Right lobe of liver (tissue), 6 donors: ENCODE measurements around the gene HIBCH. TPM values are rescaled to one million over a fixed set of nuclear protein-coding genes. Genes with fewer than 3 reads are reported as not detected.
A peak's percentile ranks its signal among the peaks of the same experiment; 100 is the strongest.

ENCODE experiments used
- ATAC-seq, 4 donors: fragments of 200-7000 bp; cut with Tn5 transposase; one replicate each; pipeline ENCODE4 v1.9.1; 2020; ENCODE audit warnings: mild to moderate bottlenecking in 4 of 4, moderate library complexity in 4 of 4
- DNase-seq, 3 donors: peaks; one replicate each; pipeline ENCODE4 v3.0.0-alpha.2; 2020
- H3K27ac ChIP-seq, 3 donors: fragments of 200-600 bp; one replicate each; pipeline ENCODE4 v1.8.0; 2022
- H3K27me3 ChIP-seq, 2 donors: fragments of 200-600 bp; one replicate each; pipeline ENCODE4 v1.8.0; 2022
- H3K36me3 ChIP-seq, 4 donors: fragments of 200-600 bp; sonication (generic) in 1 of 4; one replicate each; pipeline versions ENCODE4 v1.5.1 to v1.8.0; 2017 to 2022; ENCODE audit warnings: control low read depth in 1 of 4
- H3K4me1 ChIP-seq, 4 donors: fragments of 200-600 bp; sonication (generic) in 1 of 4; one replicate each; pipeline versions ENCODE4 v1.5.1 to v1.8.0; 2017 to 2022; ENCODE audit warnings: control low read depth in 1 of 4
- H3K4me3 ChIP-seq, 3 donors: fragments of 200-600 bp; one replicate each; pipeline ENCODE4 v1.8.0; 2022
- H3K9me3 ChIP-seq, 4 donors: fragments of 200-600 bp; sonication (generic) in 1 of 4; one replicate each; pipeline versions ENCODE4 v1.5.1 to v1.8.0; 2017 to 2022; ENCODE audit warnings: control low read depth in 1 of 4
- CTCF ChIP-seq, 4 donors: fragments of 200-600 bp in 3 of 4; fragments of 450-650 bp in 1 of 4; IDR thresholded peaks; one replicate each; pipeline versions ENCODE4 v1.5.1 to v1.8.0; 2016 to 2022; ENCODE audit warnings: antibody characterized with exemption in 4 of 4, mild to moderate bottlenecking in 2 of 4
- POLR2A ChIP-seq: fragments of 450-650 bp; IDR thresholded peaks from one replicate; pipeline ENCODE4 v1.6.1; 2017; ENCODE audit warnings: antibody characterized with exemption, mild to moderate bottlenecking
- WGBS: methylation state at CpG from one replicate; pipeline ENCODE4 v1.1.6; 2018; ENCODE audit warnings: low coverage, low lambda C conversion rate; ENCODE audit not compliant: insufficient coverage; ENCODE audit errors: missing lambda C conversion rate; 5-methylcytosine and 5-hydroxymethylcytosine counted together
- intact Hi-C, 2 donors: fragments of 100-400 bp; cut with DNase I; formaldehyde crosslinking; loops; one replicate each; pipeline versions ENCODE4 v1.11.2 to v1.14.1; 2022
- total RNA-seq, 6 experiments: library from RNA; depleted of rRNA in 2 of 6; stranded (reverse); fragments of >200 nt in 2 of 6; fragmentation: NEBNext Ultra II Directional in 3 of 6; extraction: Animal tissue kit (Norgen Biotek cat#: 25700) in 3 of 6; gene quantifications; one replicate each; pipeline versions ENCODE4 v1.1.0 to v1.2.4, GENCODE V29; 2016 to 2023
- donor health status: DM: no; HTN: yes; CAD: no.
- donor health status: DM: no; HTN: no; CAD: no.
- donor health status: DM: no; HTN: no; CAD: no.
- donor health status: DM: no; HTN: yes; CAD: no.
- donor health status: DM: no; HTN: yes; CAD: no.

The HIBCH gene
- total RNA-seq, 6 experiments from 2014 or later: 20.1 to 93.6 (median 53.6) TPM

- H3K9me3 ChIP-seq: no peaks in the 10 kb centered on the region
- ATAC-seq: peak; percentile 77 to 82 (median 79)
- H3K36me3 ChIP-seq: no peaks in the 10 kb centered on the region
- 0% methylated on average over 7 of the region's 99 CpGs for WGBS
- peak within 1 kb of the TSS; percentile 67 to 78 (median 67) for H3K4me3 ChIP-seq
- peak; percentile 85 for TF ChIP-seq POLR2A
- TF ChIP-seq CTCF (IDR thresholded peaks at IDR 0.05): no peak
- DNase-seq: peak; percentile 77 to 83 (median 81)
- intact Hi-C loops: no loop called here
- peak within 1 kb of the TSS; percentile 92 to 97 (median 93) for H3K27ac ChIP-seq
- peaks cover 0 to 8% (median 1%) of the 10 kb centered on the region in 4 donors for H3K4me1 ChIP-seq
- no peaks in the 10 kb centered on the region for H3K27me3 ChIP-seq
Measured at GRCh38 chr2:190343536-190344275, 24.1 kb upstream of the HIBCH start, which contains the start of gene INPP1. Gene INPP1 (plus strand): TSS chr2:190343589. CDS start chr2:190360103, 16,514 bp downstream.

- no peaks in the 10 kb centered on the region for H3K36me3 ChIP-seq
- TF ChIP-seq POLR2A (no peak), CTCF (IDR thresholded peaks at IDR 0.05) (no peak)
- WGBS: 26% methylated on average over 7 of the region's 10 CpGs
- no peaks in the 10 kb centered on the region for H3K9me3 ChIP-seq
- H3K27ac ChIP-seq: peak overlapping the region; percentile 92 to 97 (median 93)
- peak overlapping the region; percentile 67 to 78 (median 67) for H3K4me3 ChIP-seq
- ATAC-seq: no peak
- intact Hi-C loops: no loop called here
- peaks cover 0 to 8% (median 1%) of the 10 kb centered on the region in 4 donors for H3K4me1 ChIP-seq
- no peak for DNase-seq
- H3K27me3 ChIP-seq: no peaks in the 10 kb centered on the region
Measured at GRCh38 chr2:190343089-190343535, 23.5 kb upstream of the HIBCH start.

- H3K4me3 ChIP-seq: no peak overlapping the region
- H3K36me3 ChIP-seq: no peaks in the 10 kb centered on the region
- no peak for TF ChIP-seq POLR2A
- TF ChIP-seq CTCF (IDR thresholded peaks at IDR 0.05): no peak
- no peak for DNase-seq
- ATAC-seq: no peak
- no peaks in the 10 kb centered on the region for H3K9me3 ChIP-seq
- no peaks in the 10 kb centered on the region for H3K27me3 ChIP-seq
- 45% methylated on average over 4 of the region's 4 CpGs for WGBS
- H3K4me1 ChIP-seq: peaks cover 0 to 8% (median 1%) of the 10 kb centered on the region in 4 donors
- peak overlapping the region in 1 of 3 donors; percentile 97 for H3K27ac ChIP-seq
- intact Hi-C loops: no loop called here
Measured at GRCh38 chr2:190342611-190343010, 23.0 kb upstream of the HIBCH start.

- DNase-seq: no peak
- TF ChIP-seq POLR2A: no peak
- TF ChIP-seq CTCF (IDR thresholded peaks at IDR 0.05): no peak
- Histone ChIP-seq H3K4me3 (no peak overlapping the region), H3K9me3 (no peaks in the 10 kb centered on the region), H3K27ac (no peak overlapping the region), H3K4me1 (peaks cover 0 to 11% (median 0%) of the 10 kb centered on the region in 4 donors), H3K27me3 (no peaks in the 10 kb centered on the region), H3K36me3 (no peaks in the 10 kb centered on the region)
- 55% methylated on average over 2 of the region's 2 CpGs for WGBS
- intact Hi-C loops: no loop called here
- ATAC-seq: no peak
Measured at GRCh38 chr2:190340369-190340768, 20.7 kb upstream of the HIBCH start.
